HepG2 (cell line): Measurements from ENCODE around the gene TAOK3. TPM values are rescaled to one million over a fixed set of nuclear protein-coding genes. Genes with fewer than 3 reads are reported as not detected.

Experiments
- ASH2L ChIP-seq: fragments of 300-600, 200-600 bp; sonication (generic); IDR thresholded peaks from 2 replicates; pipeline ENCODE4 v1.7.0; 2017; ENCODE audit warnings: low read depth, mild to moderate bottlenecking, moderate library complexity, mixed read lengths, low read length; ENCODE audit not compliant: insufficient read length
- KLF9 ChIP-seq: IDR thresholded peaks from 2 replicates; pipeline ENCODE4 v1.6.1; 2016; ENCODE audit warnings: low read depth
- MIER3 ChIP-seq: IDR thresholded peaks from 2 replicates; pipeline ENCODE4 v1.6.1; 2016; ENCODE audit warnings: missing compliant biosample characterization, borderline replicate concordance
- MYNN ChIP-seq: sonication (generic); formaldehyde crosslinking; IDR thresholded peaks from 2 replicates; pipeline ENCODE4 v1.4.0; 2020; ENCODE audit warnings: mild to moderate bottlenecking, low read depth, missing genetic modification reagents
- NCOA1 ChIP-seq: sonication (generic); formaldehyde crosslinking; IDR thresholded peaks from 2 replicates; pipeline ENCODE4 v1.9.0; 2021; ENCODE audit warnings: missing genetic modification reagents
- SIX4 ChIP-seq: sonication (generic); formaldehyde crosslinking; IDR thresholded peaks from 2 replicates; pipeline ENCODE4 v1.4.0; 2020; ENCODE audit warnings: missing genetic modification reagents
- SOX6 ChIP-seq, 2 experiments: fragments of 450-650 bp in 1 of 2; sonication (generic) in 1 of 2; formaldehyde crosslinking in 1 of 2; IDR thresholded peaks; 2 replicates each; pipeline versions ENCODE4 v1.4.0 to v1.6.1; 2017 to 2020; ENCODE audit warnings: antibody characterized with exemption in 1 of 2, mild to moderate bottlenecking in 1 of 2, missing genetic modification reagents in 1 of 2
- SP2 ChIP-seq: sonication (generic); formaldehyde crosslinking; IDR thresholded peaks from 2 replicates; pipeline ENCODE4 v1.5.1; 2020; ENCODE audit warnings: mild to moderate bottlenecking, missing genetic modification reagents
- TCF12 ChIP-seq, 2 experiments: fragments of 450-650 bp in 1 of 2; sonication (generic) in 1 of 2; formaldehyde crosslinking in 1 of 2; IDR thresholded peaks; 2 replicates each; pipeline versions ENCODE4 v1.6.1 to v1.8.0; 2017 to 2022; ENCODE audit warnings: antibody characterized with exemption in 1 of 2, mild to moderate bottlenecking in 1 of 2, missing genetic modification reagents in 1 of 2, moderate library complexity in 1 of 2
- TEAD2 ChIP-seq: sonication (generic); formaldehyde crosslinking; IDR thresholded peaks from 2 replicates; pipeline ENCODE4 v1.9.0; 2021; ENCODE audit warnings: missing genetic modification reagents
- ZFYVE20 ChIP-seq: sonication (generic); formaldehyde crosslinking; IDR thresholded peaks from 2 replicates; pipeline ENCODE4 v1.8.0; 2023; ENCODE audit warnings: low read depth, mild to moderate bottlenecking, moderate library complexity, missing genetic modification reagents, borderline replicate concordance
- ZNF567 ChIP-seq: sonication (generic); formaldehyde crosslinking; IDR thresholded peaks from 2 replicates; pipeline ENCODE4 v1.8.1; 2023; ENCODE audit warnings: mild to moderate bottlenecking, missing genetic modification reagents, borderline replicate concordance
- ZNF605 ChIP-seq: sonication (generic); formaldehyde crosslinking; IDR thresholded peaks from 2 replicates; pipeline ENCODE4 v1.8.0; 2022; ENCODE audit warnings: mild to moderate bottlenecking, missing genetic modification reagents
- ZNF644 ChIP-seq: IDR thresholded peaks from 2 replicates; pipeline ENCODE4 v1.6.1; 2016; ENCODE audit warnings: low read depth
- ZNF749 ChIP-seq: sonication (generic); formaldehyde crosslinking; IDR thresholded peaks from 2 replicates; pipeline ENCODE4 v1.8.0; 2022; ENCODE audit warnings: mild to moderate bottlenecking, missing genetic modification reagents, moderate library complexity, borderline replicate concordance
- polyA plus RNA-seq, 8 experiments: library from polyadenylated mRNA; depleted of rRNA in 3 of 8; stranded (reverse) in 7 of 8; unstranded in 1 of 8; fragments of >200 nt; fragmentation: Illumina TruSeq in 4 of 8; extraction: Trizol in 4 of 8; gene quantifications; 2 replicates each; pipeline versions ENCODE4 v1.2.1 to v1.2.3, GENCODE V29; 2011 to 2016; ENCODE audit warnings: low read depth in 4 of 8, missing spikeins in 1 of 8, mixed read lengths in 1 of 8; ENCODE audit not compliant: insufficient read depth in 1 of 8
- total RNA-seq, 5 experiments: library from RNA; depleted of rRNA; stranded (reverse); fragments of >200 nt; fragmentation: Illumina TruSeq; extraction: Trizol; gene quantifications; 2 replicates each; pipeline ENCODE4 v1.2.3, GENCODE V29; 2016; ENCODE audit warnings: low read depth in 1 of 5
- TF ChIP-seq, protein P1 (sequence below): sonication (generic); formaldehyde crosslinking; conservative IDR thresholded peaks from 2 replicates; pipeline ENCODE4 v1.8.0; 2022; ENCODE audit warnings: low read depth, missing genetic modification reagents
- TF ChIP-seq, protein P2 (sequence below): sonication (generic); formaldehyde crosslinking; IDR thresholded peaks from 2 replicates; pipeline ENCODE4 v1.9.0; 2021; ENCODE audit warnings: missing genetic modification reagents, borderline replicate concordance
- TF ChIP-seq, protein P3 (sequence below): sonication (generic); formaldehyde crosslinking; IDR thresholded peaks from 2 replicates; pipeline ENCODE4 v1.4.0; 2020; ENCODE audit warnings: mild to moderate bottlenecking, low read depth, missing genetic modification reagents

TAOK3 gene
- total and polyA plus RNA-seq, 2 of the 13 experiments (the other 11 are each of a cell fraction or from before 2014, with no cell fraction given), result 10.4 to 12.3 TPM

DNA sequence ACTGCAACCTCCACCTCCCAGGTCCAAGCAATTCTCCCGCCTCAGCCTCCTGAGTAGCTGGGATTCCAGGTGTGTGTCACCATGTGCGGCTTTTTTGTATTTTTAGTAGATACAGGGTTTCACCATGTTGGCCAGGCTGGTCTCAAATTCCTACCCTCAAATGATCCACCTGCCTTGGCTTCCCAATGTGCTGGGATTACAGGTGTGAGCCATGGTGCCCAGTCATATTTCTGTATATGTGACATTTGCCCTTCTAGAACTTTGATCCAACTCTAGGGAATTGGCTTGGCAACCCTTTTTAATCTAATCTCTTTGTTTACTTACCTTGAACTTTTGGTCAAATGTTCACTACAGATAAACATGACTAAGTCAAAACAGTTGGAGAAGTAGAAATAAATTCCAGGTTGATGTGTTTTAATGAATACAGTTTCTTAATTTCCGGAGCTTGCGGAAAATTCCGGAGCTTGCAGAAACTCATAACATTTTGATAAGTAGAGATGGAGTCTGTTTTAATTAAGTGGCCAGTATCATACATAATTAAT, 248.3 kb downstream of the TAOK3 start (continued):
- TF ChIP-seq, protein P1, sequence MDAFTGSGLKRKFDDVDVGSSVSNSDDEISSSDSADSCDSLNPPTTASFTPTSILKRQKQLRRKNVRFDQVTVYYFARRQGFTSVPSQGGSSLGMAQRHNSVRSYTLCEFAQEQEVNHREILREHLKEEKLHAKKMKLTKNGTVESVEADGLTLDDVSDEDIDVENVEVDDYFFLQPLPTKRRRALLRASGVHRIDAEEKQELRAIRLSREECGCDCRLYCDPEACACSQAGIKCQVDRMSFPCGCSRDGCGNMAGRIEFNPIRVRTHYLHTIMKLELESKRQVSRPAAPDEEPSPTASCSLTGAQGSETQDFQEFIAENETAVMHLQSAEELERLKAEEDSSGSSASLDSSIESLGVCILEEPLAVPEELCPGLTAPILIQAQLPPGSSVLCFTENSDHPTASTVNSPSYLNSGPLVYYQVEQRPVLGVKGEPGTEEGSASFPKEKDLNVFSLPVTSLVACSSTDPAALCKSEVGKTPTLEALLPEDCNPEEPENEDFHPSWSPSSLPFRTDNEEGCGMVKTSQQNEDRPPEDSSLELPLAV (CRISPR knock-in tag), result no peak
- TF ChIP-seq, protein P2, sequence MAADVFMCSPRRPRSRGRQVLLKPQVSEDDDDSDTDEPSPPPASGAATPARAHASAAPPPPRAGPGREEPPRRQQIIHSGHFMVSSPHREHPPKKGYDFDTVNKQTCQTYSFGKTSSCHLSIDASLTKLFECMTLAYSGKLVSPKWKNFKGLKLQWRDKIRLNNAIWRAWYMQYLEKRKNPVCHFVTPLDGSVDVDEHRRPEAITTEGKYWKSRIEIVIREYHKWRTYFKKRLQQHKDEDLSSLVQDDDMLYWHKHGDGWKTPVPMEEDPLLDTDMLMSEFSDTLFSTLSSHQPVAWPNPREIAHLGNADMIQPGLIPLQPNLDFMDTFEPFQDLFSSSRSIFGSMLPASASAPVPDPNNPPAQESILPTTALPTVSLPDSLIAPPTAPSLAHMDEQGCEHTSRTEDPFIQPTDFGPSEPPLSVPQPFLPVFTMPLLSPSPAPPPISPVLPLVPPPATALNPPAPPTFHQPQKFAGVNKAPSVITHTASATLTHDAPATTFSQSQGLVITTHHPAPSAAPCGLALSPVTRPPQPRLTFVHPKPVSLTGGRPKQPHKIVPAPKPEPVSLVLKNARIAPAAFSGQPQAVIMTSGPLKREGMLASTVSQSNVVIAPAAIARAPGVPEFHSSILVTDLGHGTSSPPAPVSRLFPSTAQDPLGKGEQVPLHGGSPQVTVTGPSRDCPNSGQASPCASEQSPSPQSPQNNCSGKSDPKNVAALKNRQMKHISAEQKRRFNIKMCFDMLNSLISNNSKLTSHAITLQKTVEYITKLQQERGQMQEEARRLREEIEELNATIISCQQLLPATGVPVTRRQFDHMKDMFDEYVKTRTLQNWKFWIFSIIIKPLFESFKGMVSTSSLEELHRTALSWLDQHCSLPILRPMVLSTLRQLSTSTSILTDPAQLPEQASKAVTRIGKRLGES, result no peak
- TF ChIP-seq ZNF644 (CRISPR knock-in tag) (peak; percentile 71; the same call in 1 of the 2 replicates), ASH2L (peak; percentile 71), ZNF605 (CRISPR knock-in tag) (no peak), MIER3 (peak; percentile 53; the same call in 1 of the 2 replicates), TEAD2 (CRISPR knock-in tag) (no peak), ZFYVE20 (no peak), NCOA1 (CRISPR knock-in tag) (no peak; the same call in 1 of the 2 replicates), SOX6 (IDR thresholded peaks at IDR 0.05) (no peak), SOX6 (CRISPR knock-in tag; IDR thresholded peaks at IDR 0.05) (peak; percentile 53), KLF9 (CRISPR knock-in tag) (no peak), MYNN (CRISPR knock-in tag) (no peak), SP2 (CRISPR knock-in tag) (no peak), ZNF567 (CRISPR knock-in tag) (no peak), TCF12 (IDR thresholded peaks at IDR 0.05) (no peak), TCF12 (CRISPR knock-in tag; IDR thresholded peaks at IDR 0.05) (no peak), ZNF749 (no peak), SIX4 (CRISPR knock-in tag) (no peak)
- TF ChIP-seq, protein P3, sequence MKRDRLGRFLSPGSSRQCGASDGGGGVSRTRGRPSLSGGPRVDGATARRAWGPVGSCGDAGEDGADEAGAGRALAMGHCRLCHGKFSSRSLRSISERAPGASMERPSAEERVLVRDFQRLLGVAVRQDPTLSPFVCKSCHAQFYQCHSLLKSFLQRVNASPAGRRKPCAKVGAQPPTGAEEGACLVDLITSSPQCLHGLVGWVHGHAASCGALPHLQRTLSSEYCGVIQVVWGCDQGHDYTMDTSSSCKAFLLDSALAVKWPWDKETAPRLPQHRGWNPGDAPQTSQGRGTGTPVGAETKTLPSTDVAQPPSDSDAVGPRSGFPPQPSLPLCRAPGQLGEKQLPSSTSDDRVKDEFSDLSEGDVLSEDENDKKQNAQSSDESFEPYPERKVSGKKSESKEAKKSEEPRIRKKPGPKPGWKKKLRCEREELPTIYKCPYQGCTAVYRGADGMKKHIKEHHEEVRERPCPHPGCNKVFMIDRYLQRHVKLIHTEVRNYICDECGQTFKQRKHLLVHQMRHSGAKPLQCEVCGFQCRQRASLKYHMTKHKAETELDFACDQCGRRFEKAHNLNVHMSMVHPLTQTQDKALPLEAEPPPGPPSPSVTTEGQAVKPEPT (CRISPR knock-in tag), result no peak
